ENCODE results near the gene ASTN2.

The ASTN2 gene

GRCh38 chr9:117400171-117400570, 14.7 kb downstream of the ASTN2 start:
- in situ Hi-C loops (cut with HindIII; ENCODE audit: low pct_ligation_motif_present, low sequenced_read_pairs) = no loop called here
- H3K27ac ChIP-seq = no peak overlapping the region
- DNase-seq = no peak
- H3K27me3 ChIP-seq (replicated peaks) = no peaks in the 10 kb centered on the region
- H3K4me3 ChIP-seq (ENCODE audit: low read depth, low read length) = no peak overlapping the region
- H3K36me3 ChIP-seq (replicated peaks) = no peaks in the 10 kb centered on the region
- TF ChIP-seq, protein P1, sequence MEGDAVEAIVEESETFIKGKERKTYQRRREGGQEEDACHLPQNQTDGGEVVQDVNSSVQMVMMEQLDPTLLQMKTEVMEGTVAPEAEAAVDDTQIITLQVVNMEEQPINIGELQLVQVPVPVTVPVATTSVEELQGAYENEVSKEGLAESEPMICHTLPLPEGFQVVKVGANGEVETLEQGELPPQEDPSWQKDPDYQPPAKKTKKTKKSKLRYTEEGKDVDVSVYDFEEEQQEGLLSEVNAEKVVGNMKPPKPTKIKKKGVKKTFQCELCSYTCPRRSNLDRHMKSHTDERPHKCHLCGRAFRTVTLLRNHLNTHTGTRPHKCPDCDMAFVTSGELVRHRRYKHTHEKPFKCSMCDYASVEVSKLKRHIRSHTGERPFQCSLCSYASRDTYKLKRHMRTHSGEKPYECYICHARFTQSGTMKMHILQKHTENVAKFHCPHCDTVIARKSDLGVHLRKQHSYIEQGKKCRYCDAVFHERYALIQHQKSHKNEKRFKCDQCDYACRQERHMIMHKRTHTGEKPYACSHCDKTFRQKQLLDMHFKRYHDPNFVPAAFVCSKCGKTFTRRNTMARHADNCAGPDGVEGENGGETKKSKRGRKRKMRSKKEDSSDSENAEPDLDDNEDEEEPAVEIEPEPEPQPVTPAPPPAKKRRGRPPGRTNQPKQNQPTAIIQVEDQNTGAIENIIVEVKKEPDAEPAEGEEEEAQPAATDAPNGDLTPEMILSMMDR (IDR thresholded peaks at IDR 0.05; ENCODE audit: low read depth, low read length, missing control alignments) = no peak

DNA sequence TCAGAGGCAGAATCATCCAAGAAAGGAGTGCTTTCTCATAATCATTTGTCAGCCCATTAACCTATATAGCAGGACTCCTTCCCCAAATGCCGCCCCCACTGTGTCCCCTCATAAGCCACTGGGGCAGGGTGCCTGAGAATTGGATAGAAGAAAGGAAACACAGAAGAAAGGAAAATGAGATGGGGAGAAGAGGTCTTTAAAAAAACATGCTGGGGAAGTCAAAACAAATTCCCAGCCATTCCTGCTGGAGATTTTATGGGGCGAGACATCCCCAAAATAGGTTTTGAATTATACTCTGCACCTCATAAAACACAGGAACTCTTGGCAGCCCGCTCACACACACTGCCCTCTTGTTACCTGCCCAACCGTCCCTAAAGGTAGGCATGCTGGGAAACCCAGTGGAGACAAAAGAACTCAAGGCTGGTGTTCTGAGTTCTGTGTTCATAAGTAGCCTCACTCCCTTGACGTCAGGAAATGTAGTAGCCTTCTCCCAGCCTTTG, 19.7 kb downstream of the ASTN2 start:
- no peak overlapping the region for H3K27ac ChIP-seq
- in situ Hi-C loops (cut with HindIII; ENCODE audit: low pct_ligation_motif_present, low sequenced_read_pairs) = no loop called here
- DNase-seq = no peak

DNA sequence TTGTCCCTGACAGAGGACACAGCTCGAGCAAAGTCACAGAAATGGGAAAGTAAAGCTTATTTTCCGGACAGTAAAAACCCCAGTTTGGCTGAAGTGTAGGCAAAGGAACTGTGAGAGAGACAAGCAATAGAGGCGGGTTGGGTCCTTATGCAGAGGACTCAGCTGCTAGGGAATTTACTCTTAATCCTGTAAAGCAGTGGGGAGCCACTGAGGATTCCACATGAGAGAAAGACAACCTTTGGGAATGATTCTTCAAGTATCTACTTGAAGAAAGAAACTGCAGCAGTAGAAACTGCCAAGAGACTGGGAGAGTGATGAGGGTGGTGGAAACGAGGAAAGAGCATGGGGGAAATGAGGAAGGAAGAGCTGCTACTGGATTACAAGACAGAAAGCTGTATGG, 20.2 kb downstream of the ASTN2 start:
- no peak overlapping the region for H3K27ac ChIP-seq
- DNase-seq = no peak
- in situ Hi-C loops (cut with HindIII; ENCODE audit: low pct_ligation_motif_present, low sequenced_read_pairs) = no loop called here
- TF ChIP-seq, protein P1 (IDR thresholded peaks at IDR 0.05; ENCODE audit: low read depth, low read length, missing control alignments) = no peak
- H3K36me3 ChIP-seq (replicated peaks) = no peaks in the 10 kb centered on the region
- no peaks in the 10 kb centered on the region for H3K27me3 ChIP-seq (replicated peaks)
- H3K4me3 ChIP-seq (ENCODE audit: low read depth, low read length) = no peak overlapping the region

More for the DNA sequence above, 19.7 kb downstream of the ASTN2 start:
- Histone ChIP-seq H3K36me3 (replicated peaks) (no peaks in the 10 kb centered on the region), H3K27me3 (replicated peaks) (no peaks in the 10 kb centered on the region), H3K4me3 (ENCODE audit: low read depth, low read length) (no peak overlapping the region)
- TF ChIP-seq, protein P1 (IDR thresholded peaks at IDR 0.05; ENCODE audit: low read depth, low read length, missing control alignments) = no peak

DNA sequence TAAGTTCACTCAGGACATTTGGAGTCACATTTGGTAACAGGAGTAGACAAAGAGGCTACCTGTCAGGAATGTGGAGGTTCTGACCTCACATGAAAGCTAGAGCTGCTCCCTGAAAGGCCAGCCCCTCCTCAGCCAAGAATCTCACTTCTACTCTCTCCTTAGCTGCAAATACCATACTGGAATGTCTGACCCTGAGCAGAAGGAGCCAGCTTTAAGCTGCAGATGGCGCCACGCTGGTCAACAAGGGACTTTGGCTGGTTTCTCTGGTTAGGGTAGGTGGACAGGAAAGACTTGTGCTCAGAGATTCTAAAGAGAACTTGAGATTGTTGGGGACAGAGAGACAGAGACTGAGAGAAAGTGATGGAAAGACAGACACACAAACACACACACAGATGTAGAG, 21.9 kb downstream of the ASTN2 start:
- no peaks in the 10 kb centered on the region for H3K27me3 ChIP-seq (replicated peaks)
- H3K4me3 ChIP-seq (ENCODE audit: low read depth, low read length) = no peak overlapping the region
- H3K36me3 ChIP-seq (replicated peaks) = no peaks in the 10 kb centered on the region
- DNase-seq = no peak
- TF ChIP-seq, protein P1 (IDR thresholded peaks at IDR 0.05; ENCODE audit: low read depth, low read length, missing control alignments) = no peak
- in situ Hi-C loops (cut with HindIII; ENCODE audit: low pct_ligation_motif_present, low sequenced_read_pairs) = no loop called here
- H3K27ac ChIP-seq = no peak overlapping the region

GRCh38 chr9:117387422-117387821, 27.4 kb downstream of the ASTN2 start:
- H3K36me3 ChIP-seq (replicated peaks) = no peaks in the 10 kb centered on the region
- DNase-seq = no peak
- no peak overlapping the region for H3K27ac ChIP-seq
- H3K27me3 ChIP-seq (replicated peaks) = no peaks in the 10 kb centered on the region
- TF ChIP-seq, protein P1 (IDR thresholded peaks at IDR 0.05; ENCODE audit: low read depth, low read length, missing control alignments) = no peak
- no peak overlapping the region for H3K4me3 ChIP-seq (ENCODE audit: low read depth, low read length)
- in situ Hi-C loops (cut with HindIII; ENCODE audit: low pct_ligation_motif_present, low sequenced_read_pairs) = no loop called here

DNA sequence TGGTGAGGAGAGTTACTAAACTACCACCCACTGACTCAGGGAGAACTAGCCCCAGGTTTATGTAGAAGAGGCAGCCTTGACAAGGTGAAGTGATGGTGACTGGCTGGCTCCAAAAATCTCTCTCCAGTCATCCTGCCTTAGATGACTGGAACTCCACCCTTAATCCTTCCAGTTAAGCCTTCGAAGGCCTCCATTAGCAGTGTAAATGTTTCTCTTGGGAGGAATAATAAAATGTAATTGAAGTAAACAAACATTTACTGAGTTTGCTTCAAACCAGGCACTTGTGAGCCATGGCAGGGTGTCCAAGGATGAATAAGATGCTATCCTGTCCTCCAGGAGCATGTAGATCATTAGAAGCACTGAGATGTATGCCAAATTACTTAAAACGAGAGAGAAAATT, 35.5 kb downstream of the ASTN2 start:
- in situ Hi-C loops (cut with HindIII; ENCODE audit: low pct_ligation_motif_present, low sequenced_read_pairs) = no loop called here
- Histone ChIP-seq H3K36me3 (replicated peaks) (no peaks in the 10 kb centered on the region), H3K4me3 (ENCODE audit: low read depth, low read length) (no peak overlapping the region), H3K27ac (no peak overlapping the region), H3K27me3 (replicated peaks) (no peaks in the 10 kb centered on the region)
- TF ChIP-seq, protein P1 (IDR thresholded peaks at IDR 0.05; ENCODE audit: low read depth, low read length, missing control alignments) = no peak
- no peak for DNase-seq

Measured in brain microvascular endothelial cell (primary cell).